Stomach (tissue), 9 donors: Measurements from ENCODE around the gene RCAN1. TPM values are rescaled to one million over a fixed set of nuclear protein-coding genes. Genes with fewer than 3 reads are reported as not detected.
A peak's percentile ranks its signal among the peaks of the same experiment; 100 is the strongest.

Experiments
- DNase-seq, 2 donors: peaks; one replicate each; pipeline versions ENCODE4 v3.0.0 to v3.0.0-alpha.2; 2013 to 2019
- H3K27ac ChIP-seq, 5 donors: fragments of 200-600 bp in 4 of 5; sonication (generic) in 4 of 5; one replicate each; pipeline ENCODE4 v1.5.1; 2013 to 2019; ENCODE audit warnings: mild to moderate bottlenecking in 1 of 5, moderate library complexity in 1 of 5
- H3K27me3 ChIP-seq, 3 donors: fragments of 200-600 bp; sonication (generic); one replicate each; pipeline ENCODE4 v1.5.1; 2017 to 2019; ENCODE audit warnings: mixed run types in 1 of 3
- H3K36me3 ChIP-seq, 4 donors: fragments of 200-600 bp; sonication (generic); 1 replicate in 3 of 4; 2 replicates in 1 of 4; pipeline ENCODE4 v1.5.1; 2016 to 2019
- H3K4me1 ChIP-seq, 4 donors: fragments of 200-600 bp; sonication (generic); one replicate each; pipeline ENCODE4 v1.5.1; 2016 to 2019
- H3K4me3 ChIP-seq, 4 donors: fragments of 200-600 bp; sonication (generic) in 3 of 4; one replicate each; pipeline ENCODE4 v1.5.1; 2016 to 2019; ENCODE audit warnings: mild to moderate bottlenecking in 1 of 4
- H3K9me3 ChIP-seq, 4 donors: fragments of 200-600 bp; sonication (generic); one replicate each; pipeline ENCODE4 v1.5.1; 2016 to 2019
- CTCF ChIP-seq, 7 experiments: fragments of 450-650 bp in 4 of 7; fragments of 200-600 bp in 3 of 7; sonication (generic) in 3 of 7; IDR thresholded peaks; one replicate each; pipeline ENCODE4 v1.5.1; 2016 to 2019; ENCODE audit warnings: antibody characterized with exemption in 7 of 7, control low read depth in 2 of 7, mild to moderate bottlenecking in 1 of 7
- EP300 ChIP-seq: sonication (generic); formaldehyde crosslinking; IDR thresholded peaks from one replicate; pipeline ENCODE4 v1.6.1; 2017; ENCODE audit warnings: antibody characterized with exemption
- POLR2A ChIP-seq, 4 donors: fragments of 450-650 bp; IDR thresholded peaks; one replicate each; pipeline ENCODE4 v1.6.1; 2016; ENCODE audit warnings: antibody characterized with exemption in 4 of 4, control low read depth in 2 of 4, mild to moderate bottlenecking in 1 of 4, moderate library complexity in 1 of 4
- POLR2AphosphoS5 ChIP-seq, 3 donors: sonication (generic); formaldehyde crosslinking; IDR thresholded peaks; one replicate each; pipeline ENCODE4 v1.6.1; 2016; ENCODE audit warnings: antibody characterized with exemption in 3 of 3
- WGBS, 5 donors: extraction: QIAGEN DNeasy Blood & Tissue Kit in 3 of 5; methylation state at CpG; one replicate each; pipeline versions ENCODE4 v1.1.5 to v1.1.7; 2013 to 2018; 5-methylcytosine and 5-hydroxymethylcytosine counted together
- intact Hi-C: fragments of 100-400 bp; cut with DNase I; formaldehyde crosslinking; loops from one replicate; pipeline ENCODE4 v1.15.1; 2023; ENCODE audit warnings: low total_unique reads
- polyA plus RNA-seq, 3 donors: library from polyadenylated mRNA; stranded (reverse); fragments of 200-250 nt; gene quantifications; one replicate each; pipeline ENCODE4 v1.2.3, GENCODE V29; 2013
- total RNA-seq, 5 donors: library from RNA; depleted of rRNA; stranded (reverse); fragments of >200 nt; gene quantifications; one replicate each; pipeline versions ENCODE4 v1.1.0 to v1.2.3, GENCODE V29; 2014 to 2016
- donor health status: healthy with polysubstance abuse.
- donor health status: Bipolar disorder and iron deficiency.
- donor health status: healthy.

The RCAN1 gene
- total and polyA plus RNA-seq, 8 donors, result 15.6 to 85.7 (median 31.5) TPM

DNA sequence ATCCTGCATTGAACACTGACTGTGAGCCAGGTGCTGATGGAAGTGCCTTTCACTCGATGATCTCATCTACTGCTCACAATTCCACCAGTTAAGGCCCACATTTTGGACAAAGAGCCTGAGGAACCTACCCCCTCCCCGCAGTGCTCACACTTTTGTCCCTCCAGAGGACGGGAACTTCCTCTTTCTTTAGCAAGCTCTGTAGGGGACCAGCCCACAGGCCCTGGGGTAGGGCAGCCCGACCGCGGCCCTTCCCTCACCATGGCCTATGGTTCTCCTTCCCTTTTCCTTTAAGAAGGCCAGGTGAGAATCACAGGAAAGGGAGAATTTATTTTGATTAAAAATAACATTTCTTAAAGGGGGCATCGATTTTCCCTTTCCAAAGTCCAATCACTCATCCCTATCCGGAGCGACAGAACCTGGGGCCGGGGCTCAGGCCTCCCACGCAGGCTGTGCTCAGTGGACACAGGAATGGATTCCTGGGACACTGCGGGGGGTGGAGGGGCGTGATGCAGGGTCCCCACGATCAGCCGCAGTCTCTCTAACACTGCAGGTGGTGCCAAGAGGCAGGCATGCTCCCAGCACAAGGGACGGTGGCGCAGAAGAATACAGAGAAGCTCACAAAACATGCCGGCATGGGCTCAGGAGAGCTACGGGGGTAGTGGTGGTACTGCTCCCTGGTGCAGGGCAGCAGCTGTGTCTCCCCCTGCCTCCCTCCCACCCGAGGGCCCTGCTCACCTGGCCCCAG is 94.0 kb downstream of the RCAN1 start:
- 91 to 95% (median 93%) methylated on average over 20 of the region's 20 CpGs for WGBS, 5 donors
- no peak overlapping the region for H3K4me3 ChIP-seq
- no peaks in the 10 kb centered on the region for H3K27me3 ChIP-seq
- peaks cover 14 to 68% (median 57%) of the 10 kb centered on the region in 4 donors for H3K36me3 ChIP-seq
- peak overlapping the region in 4 of 5 donors; percentile 48 to 90 (median 89) for H3K27ac ChIP-seq
- DNase-seq, result no peak
- intact Hi-C loops, result no loop called here
- peaks cover 34 to 79% (median 48%) of the 10 kb centered on the region in 4 donors for H3K4me1 ChIP-seq
- no peak for TF ChIP-seq POLR2A (IDR thresholded peaks at IDR 0.05)
- TF ChIP-seq POLR2AphosphoS5 (IDR thresholded peaks at IDR 0.05), result no peak
- no peak for TF ChIP-seq CTCF (IDR thresholded peaks at IDR 0.05)
- no peak for TF ChIP-seq EP300
- H3K9me3 ChIP-seq, result no peaks in the 10 kb centered on the region

DNA sequence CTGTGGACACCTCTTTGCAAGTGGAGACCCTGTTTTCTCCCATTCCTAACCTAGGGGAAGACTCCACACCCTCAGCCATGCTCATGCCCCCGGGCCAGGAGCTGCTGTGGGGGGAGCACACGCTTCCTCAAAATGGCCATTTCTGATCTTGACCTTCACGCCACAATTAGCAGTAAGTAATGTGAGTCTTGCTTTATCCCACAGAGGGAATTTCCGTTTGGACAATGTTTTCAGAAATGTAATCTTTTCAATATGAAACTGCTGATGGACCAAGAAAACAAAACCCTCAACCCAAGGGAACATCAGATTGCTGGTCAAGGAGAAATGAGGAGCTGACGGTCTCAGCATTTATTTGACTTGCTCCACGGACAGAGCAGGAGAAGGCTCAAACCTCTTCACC is 94.6 kb downstream of the RCAN1 start:
- WGBS, 5 donors, result 82 to 88% (median 84%) methylated on average over 6 of the region's 6 CpGs
- H3K27ac ChIP-seq, result peak overlapping the region in 4 of 5 donors; percentile 48 to 90 (median 89)
- no peak for TF ChIP-seq POLR2A (IDR thresholded peaks at IDR 0.05)
- no peak for TF ChIP-seq EP300
- TF ChIP-seq CTCF (IDR thresholded peaks at IDR 0.05), result no peak
- no peak for TF ChIP-seq POLR2AphosphoS5 (IDR thresholded peaks at IDR 0.05)
- peaks cover 14 to 73% (median 61%) of the 10 kb centered on the region in 4 donors for H3K36me3 ChIP-seq
- intact Hi-C loops, result no loop called here
- H3K4me1 ChIP-seq, result peaks cover 34 to 73% (median 43%) of the 10 kb centered on the region in 4 donors
- H3K27me3 ChIP-seq, result no peaks in the 10 kb centered on the region
- H3K4me3 ChIP-seq, result no peak overlapping the region
- H3K9me3 ChIP-seq, result no peaks in the 10 kb centered on the region
- DNase-seq, result no peak

- intact Hi-C loops, result no loop called here
- Histone ChIP-seq H3K27me3 (no peaks in the 10 kb centered on the region), H3K4me3 (no peak overlapping the region), H3K4me1 (peaks cover 29 to 67% (median 37%) of the 10 kb centered on the region in 4 donors), H3K27ac (peak overlapping the region in 4 of 5 donors; percentile 13 to 90 (median 68)), H3K36me3 (peaks cover 14 to 73% (median 61%) of the 10 kb centered on the region in 4 donors), H3K9me3 (no peaks in the 10 kb centered on the region)
- TF ChIP-seq EP300 (no peak), CTCF (IDR thresholded peaks at IDR 0.05) (no peak), POLR2A (IDR thresholded peaks at IDR 0.05) (no peak)
- 81 to 97% (median 85%) methylated on average over 8 of the region's 8 CpGs for WGBS, 5 donors
- DNase-seq, result no peak
Observed at GRCh38 chr21:34519694-34520093, 95.2 kb downstream of the RCAN1 start.

- no peaks in the 10 kb centered on the region for H3K9me3 ChIP-seq
- 59 to 78% (median 74%) methylated on average over 4 of the region's 4 CpGs for WGBS, 5 donors
- H3K36me3 ChIP-seq, result peaks cover 14 to 73% (median 61%) of the 10 kb centered on the region in 4 donors
- no peak for TF ChIP-seq POLR2A (IDR thresholded peaks at IDR 0.05)
- TF ChIP-seq EP300, result no peak
- TF ChIP-seq POLR2AphosphoS5 (IDR thresholded peaks at IDR 0.05), result no peak
- TF ChIP-seq CTCF (IDR thresholded peaks at IDR 0.05), result no peak
- H3K27me3 ChIP-seq, result no peaks in the 10 kb centered on the region
- DNase-seq, result no peak
- no peak overlapping the region for H3K4me3 ChIP-seq
- peak overlapping the region in 3 of 5 donors; percentile 3 to 27 (median 4) for H3K27ac ChIP-seq
- intact Hi-C loops, result no loop called here
- H3K4me1 ChIP-seq, result peaks cover 25 to 60% (median 31%) of the 10 kb centered on the region in 4 donors
Observed at GRCh38 chr21:34519016-34519415, 95.9 kb downstream of the RCAN1 start.
